Fibroblast of gingiva (primary cell): ENCODE results near the gene LRCOL1.
A peak's percentile ranks its signal among the peaks of the same experiment; 100 is the strongest.

Source experiments
- DNase-seq: peaks from one replicate; pipeline ENCODE4 v3.0.0-alpha.2; 2011; ENCODE audit warnings: low read depth

The LRCOL1 gene

GRCh38 chr12:132635076-132635955, 24.9 kb upstream of the LRCOL1 start:
- DNase-seq, result no peak

GRCh38 chr12:132634411-132634990, 24.1 kb upstream of the LRCOL1 start:
- no peak for DNase-seq

DNA sequence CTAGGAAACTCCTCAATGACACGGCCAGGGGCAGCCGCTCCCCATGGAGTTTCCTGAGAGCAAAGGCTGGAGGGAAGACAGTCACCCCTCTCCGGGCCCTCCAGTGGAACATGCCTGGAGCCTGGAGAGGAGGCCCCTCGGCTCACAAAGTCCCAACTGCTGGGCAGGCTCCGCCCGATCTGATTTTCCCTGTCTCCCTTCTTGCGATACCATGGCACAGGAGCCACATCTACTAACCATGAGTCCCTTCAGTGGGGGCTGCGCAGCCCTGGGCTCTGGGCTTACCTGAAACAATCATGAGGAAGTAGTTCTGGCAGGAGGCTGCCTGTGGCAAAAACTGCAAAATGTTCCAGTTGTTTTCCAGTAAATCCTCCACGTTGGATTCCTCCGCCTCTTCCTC, 23.5 kb upstream of the LRCOL1 start:
- no peak for DNase-seq

DNA sequence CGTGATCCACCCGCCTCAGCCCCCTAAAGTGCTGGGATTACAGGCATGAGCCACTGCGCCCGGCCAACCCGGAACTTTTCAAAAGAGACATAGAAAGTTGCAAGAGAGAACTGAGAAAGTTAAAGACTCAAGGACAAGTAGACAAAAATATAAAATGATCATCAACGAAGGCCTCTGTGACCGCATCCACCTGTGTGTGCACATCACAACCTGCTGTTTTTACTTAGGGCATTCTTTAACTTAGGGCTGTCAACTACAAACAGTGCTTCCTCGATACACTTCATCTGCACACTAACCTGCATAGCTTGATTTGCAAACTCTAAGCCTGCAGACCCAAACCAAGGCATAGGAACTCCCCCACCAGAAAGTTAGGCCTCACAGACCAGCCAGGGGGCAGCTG, 23.0 kb upstream of the LRCOL1 start:
- DNase-seq, result no peak

DNA sequence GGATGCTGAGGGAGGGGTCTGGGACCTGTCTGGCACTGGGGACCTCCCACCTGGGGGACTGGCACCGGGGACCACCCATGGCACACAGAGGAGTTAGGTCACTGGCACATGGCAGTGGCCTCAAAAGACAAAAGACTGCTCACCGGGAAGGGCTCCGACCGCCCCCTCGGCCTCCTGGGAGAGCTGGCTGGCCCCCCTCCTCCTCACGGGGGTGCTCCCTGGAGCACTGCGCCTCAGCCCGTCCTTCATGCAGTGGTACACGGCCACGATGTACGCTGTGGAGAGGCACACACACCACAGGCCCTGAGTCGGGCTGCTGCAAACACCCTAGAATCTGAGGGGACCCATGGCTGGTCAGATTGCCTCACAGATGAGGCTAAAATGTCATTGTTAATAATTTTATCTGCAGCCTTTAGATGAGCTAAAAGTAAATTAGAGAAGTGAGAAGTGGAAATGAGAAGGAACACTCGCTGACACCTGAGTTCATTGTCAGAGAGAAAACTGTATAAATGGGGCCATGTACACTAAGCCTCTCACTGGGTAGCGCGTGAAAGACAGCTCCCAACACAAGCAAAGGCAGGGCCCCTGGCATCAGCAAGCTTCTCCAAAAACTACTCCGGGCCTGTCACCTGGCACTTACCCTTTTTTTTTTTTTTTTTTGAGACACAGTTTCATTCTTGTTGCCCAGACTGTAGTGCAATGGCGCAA, 22.3 kb upstream of the LRCOL1 start:
- no peak for DNase-seq

- DNase-seq, result no peak
Observed at GRCh38 chr12:132631666-132632065, 21.3 kb upstream of the LRCOL1 start.

- DNase-seq, result no peak
Observed at GRCh38 chr12:132630672-132631071, 20.3 kb upstream of the LRCOL1 start.

DNA sequence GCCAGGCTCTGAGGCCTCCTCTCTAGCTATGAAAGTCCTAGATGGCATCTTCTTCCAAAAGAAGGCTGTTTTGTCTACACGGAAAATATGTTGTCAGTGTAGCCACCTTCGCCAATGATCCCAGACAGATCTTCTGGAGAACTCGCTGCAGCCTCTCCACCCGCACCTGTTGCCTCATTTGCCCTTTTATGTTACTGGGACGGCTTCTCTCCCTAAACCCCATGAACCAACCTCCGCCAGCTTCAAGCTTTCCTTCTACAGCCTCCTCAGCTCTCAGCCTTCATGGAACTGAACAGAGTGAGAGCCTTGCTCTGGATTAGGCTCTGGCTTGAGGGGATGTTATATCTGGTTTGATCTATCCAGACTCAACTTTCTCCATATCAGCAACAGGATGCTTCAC, 18.9 kb upstream of the LRCOL1 start:
- DNase-seq, result no peak

GRCh38 chr12:132625731-132626430, 15.5 kb upstream of the LRCOL1 start:
- DNase-seq, result no peak

- no peak for DNase-seq
Observed at GRCh38 chr12:132624910-132625630, 14.7 kb upstream of the LRCOL1 start.

- DNase-seq, result no peak
Observed at GRCh38 chr12:132624186-132624855, 13.9 kb upstream of the LRCOL1 start.

DNA sequence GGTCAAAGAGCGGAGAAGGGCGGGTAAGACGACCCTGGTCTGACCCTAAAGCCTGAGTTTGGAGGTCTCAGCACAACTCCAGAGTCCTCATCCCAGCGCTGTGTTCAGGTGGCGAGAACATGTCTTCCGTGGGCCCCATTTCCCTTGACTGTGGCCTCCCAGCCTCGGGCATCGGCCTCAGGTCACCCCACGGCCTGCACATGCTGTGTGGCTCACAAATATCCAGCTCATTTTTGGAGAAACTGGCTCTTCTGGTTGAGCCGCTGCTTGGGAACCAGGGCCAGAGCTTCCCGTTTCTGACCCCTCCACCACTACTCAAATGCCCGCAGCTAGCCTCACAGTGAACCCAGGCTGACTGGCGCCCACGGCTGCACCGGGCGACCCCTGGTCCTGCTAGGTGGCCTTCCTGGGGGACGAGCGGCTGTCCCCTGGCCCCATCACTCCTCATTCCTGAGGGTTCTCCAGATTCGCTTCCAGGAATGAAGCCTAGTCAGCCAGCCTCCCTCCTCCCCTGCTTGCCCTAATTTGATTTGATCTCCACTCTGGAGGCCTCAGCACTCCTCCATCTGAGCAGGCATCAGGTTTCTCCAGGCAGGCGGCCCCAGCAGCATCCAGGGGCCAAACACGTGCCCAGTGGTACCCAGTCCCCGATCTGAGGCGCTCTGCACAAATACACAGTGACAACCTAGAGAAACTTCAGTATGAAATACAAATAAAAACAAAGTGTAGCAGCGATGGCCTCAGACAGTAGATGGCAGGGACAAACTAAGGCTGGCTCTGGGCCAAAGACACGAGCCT, 12.9 kb upstream of the LRCOL1 start:
- DNase-seq, result no peak

GRCh38 chr12:132622437-132623071, 12.2 kb upstream of the LRCOL1 start:
- peak; percentile 35 for DNase-seq

- no peak for DNase-seq
Observed at GRCh38 chr12:132621657-132622435, 11.5 kb upstream of the LRCOL1 start.

GRCh38 chr12:132620899-132621656, 10.7 kb upstream of the LRCOL1 start:
- DNase-seq, result no peak

GRCh38 chr12:132620113-132620898, 9.9 kb upstream of the LRCOL1 start:
- no peak for DNase-seq

DNA sequence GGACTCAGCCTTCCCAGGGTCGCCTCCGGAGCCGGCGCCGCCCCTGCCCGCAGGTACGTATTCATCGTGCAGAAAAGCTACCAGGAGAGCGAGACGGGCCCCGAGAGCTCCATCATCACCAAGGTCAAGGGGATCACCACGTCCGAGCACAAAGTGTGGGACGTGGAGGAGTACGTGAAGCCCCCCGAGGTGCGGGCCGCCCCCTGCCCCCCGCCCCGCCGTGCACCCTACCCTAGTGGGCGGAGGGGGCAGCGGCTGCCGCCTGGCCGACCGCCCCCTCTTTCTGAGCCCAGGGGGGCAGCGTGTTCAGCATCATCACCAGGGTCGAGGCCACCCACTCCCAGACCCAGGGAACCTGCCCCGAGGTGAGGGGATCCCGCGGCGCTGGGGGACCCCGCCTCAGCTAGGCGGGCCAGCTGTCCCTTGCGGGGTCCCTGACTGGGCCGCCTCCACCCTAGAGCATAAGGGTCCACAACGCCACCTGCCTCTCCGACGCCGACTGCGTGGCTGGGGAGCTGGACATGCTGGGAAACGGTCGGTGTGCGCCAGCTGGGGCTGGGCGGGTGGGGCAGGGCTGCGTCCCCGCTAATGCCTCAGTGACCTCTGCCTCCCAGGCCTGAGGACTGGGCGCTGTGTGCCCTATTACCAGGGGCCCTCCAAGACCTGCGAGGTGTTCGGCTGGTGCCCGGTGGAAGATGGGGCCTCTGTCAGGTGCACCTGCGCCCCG, 9.2 kb upstream of the LRCOL1 start:
- DNase-seq, result no peak
